HG03139 (cell line): ENCODE data around the gene ASL.
"Not testable (repeated sequence)": the region's sequence is repeated elsewhere in the genome, so short reads cannot be mapped to it uniquely, and the experiment has no call there.

Experiments
- ATAC-seq: cut with Tn5 transposase; IDR thresholded peaks from one replicate; pipeline ENCODE4 v1.9.1; 2021; ENCODE audit not compliant: unreplicated experiment

Gene ASL

GRCh38 chr7:66116680-66117420 is 41.2 kb downstream of the ASL start:
- not testable (repeated sequence) for ATAC-seq

DNA sequence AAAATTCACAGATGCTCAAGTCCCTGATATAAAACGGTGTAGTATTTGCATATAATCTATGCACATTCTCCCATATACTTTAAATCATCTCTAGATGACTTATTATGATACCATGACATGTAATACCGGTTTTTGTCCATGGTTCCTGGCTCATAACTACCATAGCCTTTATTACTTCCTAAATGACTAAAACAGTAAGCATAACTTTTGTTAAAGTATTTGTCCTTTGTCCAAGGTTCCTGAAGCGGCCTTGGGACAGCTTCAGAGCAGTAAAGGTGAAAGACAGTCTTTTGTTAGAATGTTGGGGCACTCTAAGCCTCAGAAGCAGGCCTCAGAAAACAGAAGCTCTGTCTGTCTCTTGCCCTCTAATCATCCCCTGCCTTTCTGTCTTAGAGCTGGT is 43.0 kb downstream of the ASL start:
- ATAC-seq: no peak

DNA sequence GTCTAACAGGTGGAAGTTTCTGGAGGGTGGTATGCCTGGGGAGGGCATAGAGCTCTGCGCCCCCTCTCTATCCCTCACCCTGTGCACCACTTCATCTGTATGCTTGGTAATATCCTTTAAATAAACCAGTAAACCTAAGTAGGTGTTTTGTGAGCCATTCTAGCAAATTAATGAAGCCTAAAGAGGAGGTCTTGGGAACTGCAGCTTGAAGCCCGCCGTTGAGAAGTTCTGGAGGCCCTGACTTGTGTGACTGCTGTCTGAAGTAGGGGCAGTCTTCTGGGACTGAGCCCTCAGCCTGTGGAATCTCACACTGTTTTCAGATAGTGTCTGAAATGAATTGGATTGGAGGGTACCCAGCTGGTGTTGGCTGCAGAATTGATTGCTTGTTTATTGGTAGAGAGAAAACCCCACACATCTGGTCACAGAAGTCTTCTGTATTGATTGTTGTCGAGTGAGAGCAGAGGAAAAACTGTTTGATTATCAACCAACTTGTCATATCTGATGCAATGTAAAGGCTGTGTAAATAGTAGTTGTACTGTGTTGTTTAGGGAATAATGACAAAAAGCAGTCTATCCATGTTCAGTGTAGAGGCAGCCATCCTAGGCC is 43.7 kb downstream of the ASL start:
- no peak for ATAC-seq

DNA sequence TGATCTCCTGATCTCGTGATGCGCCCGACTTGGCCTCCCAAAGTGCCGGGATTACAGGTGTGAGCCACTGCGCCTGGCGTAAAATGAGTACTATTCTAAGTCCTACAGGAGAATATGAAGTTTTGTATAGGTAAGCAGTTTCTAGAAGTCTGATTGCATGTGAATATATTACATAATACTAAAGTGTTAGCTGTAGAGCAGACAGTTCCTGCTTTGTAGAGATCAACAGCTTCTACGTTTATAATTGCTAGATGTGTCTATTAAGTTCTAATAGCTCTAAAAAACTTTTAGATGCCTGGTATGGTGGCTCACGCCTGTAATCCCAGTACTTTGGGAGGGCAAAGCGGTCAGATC is 47.5 kb downstream of the ASL start:
- no peak for ATAC-seq

GRCh38 chr7:66124569-66124861 is 48.9 kb downstream of the ASL start:
- ATAC-seq: not testable (repeated sequence)

GRCh38 chr7:66125052-66125694 is 49.6 kb downstream of the ASL start:
- no peak for ATAC-seq

DNA sequence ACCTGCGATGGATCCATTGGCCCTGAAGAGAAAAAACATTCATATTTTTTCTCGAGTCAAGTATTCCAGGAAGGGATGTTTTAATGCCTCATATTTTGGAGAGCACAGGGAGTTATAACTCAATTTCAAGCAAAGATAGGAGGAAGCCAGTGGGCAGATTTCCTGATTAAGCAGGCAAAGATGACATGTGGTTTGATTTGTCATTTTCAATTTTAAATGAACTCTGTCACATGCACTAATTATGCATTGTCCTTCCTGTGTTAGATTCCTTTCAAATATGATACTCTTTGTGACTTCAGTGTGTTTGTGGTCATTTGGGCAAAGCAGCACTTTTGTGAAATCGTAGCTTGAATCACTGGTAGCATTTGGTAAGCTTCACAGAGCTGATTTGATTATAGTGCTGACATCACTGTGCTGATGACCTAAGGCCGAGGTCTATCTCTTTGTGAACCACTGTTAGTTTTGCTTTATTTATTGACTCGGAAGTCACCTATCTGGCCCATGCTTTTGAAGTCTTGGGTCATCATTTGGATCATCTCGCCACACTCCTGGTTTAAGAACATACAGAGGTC is 50.2 kb downstream of the ASL start:
- ATAC-seq: not testable (repeated sequence)

- ATAC-seq: not testable (repeated sequence)
Observed at GRCh38 chr7:66127172-66127571, 51.6 kb downstream of the ASL start.

- no peak for ATAC-seq
Observed at GRCh38 chr7:66138994-66139752, 63.6 kb downstream of the ASL start.

- ATAC-seq: no peak
Observed at GRCh38 chr7:66140924-66141323, 65.3 kb downstream of the ASL start.

GRCh38 chr7:66142334-66142733 is 66.7 kb downstream of the ASL start:
- ATAC-seq: no peak

DNA sequence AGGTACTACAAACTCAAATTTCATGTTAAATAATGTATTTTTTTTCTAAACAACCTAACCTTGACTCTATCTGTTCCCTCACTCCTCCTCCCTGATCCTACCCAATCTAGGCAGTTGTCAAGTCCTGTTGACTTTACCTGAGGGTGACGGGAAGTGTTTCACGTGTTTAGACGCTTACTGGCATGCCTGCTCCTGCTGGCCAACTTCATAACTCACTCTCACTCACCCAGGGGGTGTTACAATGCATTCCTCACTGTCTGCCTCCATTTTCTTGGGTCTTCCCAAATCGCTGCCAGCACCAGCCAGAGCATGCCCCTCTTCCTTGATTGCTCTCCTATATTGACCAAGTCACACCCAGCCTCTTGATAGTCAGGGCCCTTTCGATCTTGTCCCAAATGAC is 67.4 kb downstream of the ASL start:
- no peak for ATAC-seq
